Fibroblast of lung (primary cell): ENCODE data around the gene WIPF2.
"Not testable (repeated sequence)": the region's sequence is repeated elsewhere in the genome, so short reads cannot be mapped to it uniquely, and the experiment has no call there.

ENCODE experiments used
- CTCF ChIP-seq, 2 donors: IDR thresholded peaks in 1 of 2; conservative IDR thresholded peaks in 1 of 2; 1 replicate in 1 of 2; 2 replicates in 1 of 2; pipeline ENCODE4 v1.5.1; 2011 to 2012; ENCODE audit warnings: low read length in 2 of 2, control low read depth in 1 of 2, inconsistent platforms in 1 of 2, low read depth in 1 of 2, mild to moderate bottlenecking in 1 of 2
- EZH2 ChIP-seq: IDR thresholded peaks from 2 replicates; pipeline ENCODE4 v1.5.1; 2012; ENCODE audit warnings: low read length, control low read depth, mild to moderate bottlenecking; ENCODE audit errors: missing control alignments

- TF ChIP-seq CTCF (conservative IDR thresholded peaks at IDR 0.05 in 1 of 2, IDR thresholded peaks at IDR 0.05 in 1 of 2; ENCODE audit: low read depth in 1 of 2, low read length in 2 of 2); EZH2: not testable (repeated sequence)
Observed at GRCh38 chr17:40299159-40299757, 80.2 kb downstream of the WIPF2 start.
